Endothelial cell of umbilical vein (primary cell): ENCODE measurements around the gene XRCC4. TPM values are rescaled to one million over a fixed set of nuclear protein-coding genes. Genes with fewer than 3 reads are reported as not detected.
A peak's percentile ranks its signal among the peaks of the same experiment; 100 is the strongest.

Experiments
- BruUV-seq: library from RNA; stranded (reverse); fragments of 400-500 nt; replicated peaks from 2 replicates; lab custom pipeline; 2021; lab: Mats Ljungman, UMichigan
- CTCF ChIA-PET: fragments of 300-600, 350-600 bp; sonication (Branson Sonifier 250); formaldehyde crosslinking; loops from one replicate; lab custom pipeline; 2021; ENCODE audit warnings: antibody characterized with exemption, inconsistent platforms; lab: Charles Lee
- POLR2A ChIA-PET: fragments of 300-600, 350-600 bp; sonication (Branson Sonifier 250); formaldehyde crosslinking; loops from one replicate; lab custom pipeline; 2021; ENCODE audit warnings: antibody characterized with exemption, inconsistent platforms; lab: Charles Lee
- DNase-seq: peaks from one replicate; pipeline ENCODE4 v3.0.0-alpha.2; 2011; ENCODE audit warnings: low read depth, low spot score
- FAIRE-seq: peaks from 2 replicates; lab custom pipeline; 2011; peaks lifted over from hg19 to GRCh38; lab: Jason Lieb, UNC
- H2AFZ ChIP-seq: 2 replicates; pipeline ENCODE4 v1.6.0; 2012; ENCODE audit warnings: low read depth, low read length, control low read depth, inconsistent platforms
- H3K27ac ChIP-seq: 2 replicates; pipeline ENCODE4 v1.5.1; 2011; ENCODE audit warnings: low read depth, mild to moderate bottlenecking, control low read depth, low read length, moderate library complexity; ENCODE audit not compliant: insufficient read depth
- H3K27me3 ChIP-seq, 2 experiments: 2 replicates each; pipeline versions ENCODE4 v1.6.0 to v1.6.1; 2011; ENCODE audit warnings: low read length in 2 of 2, mixed read lengths in 1 of 2; ENCODE audit not compliant: control insufficient read depth in 2 of 2, insufficient read depth in 2 of 2
- H3K36me3 ChIP-seq, 2 experiments: 2 replicates in 1 of 2; 3 replicates in 1 of 2; pipeline ENCODE4 v1.5.1; 2011; ENCODE audit warnings: low read length in 2 of 2, mild to moderate bottlenecking in 1 of 2, moderate library complexity in 1 of 2; ENCODE audit not compliant: control insufficient read depth in 2 of 2, insufficient read depth in 2 of 2; ENCODE audit errors: extremely low read depth in 1 of 2
- H3K4me1 ChIP-seq: 3 replicates; pipeline ENCODE4 v1.5.1; 2011; ENCODE audit warnings: mild to moderate bottlenecking, low read length; ENCODE audit not compliant: control insufficient read depth, insufficient read depth; ENCODE audit errors: extremely low read depth
- H3K4me2 ChIP-seq: 2 replicates; pipeline ENCODE4 v1.6.1; 2011; ENCODE audit warnings: low read length, control low read depth, mixed read lengths; ENCODE audit not compliant: insufficient read depth
- H3K4me3 ChIP-seq, 3 experiments: fragments of 200-600 bp in 1 of 3; sonication (generic), shearing (Covaris generic) in 1 of 3; replicated peaks in 1 of 3; 2 replicates each; pipeline ENCODE4 v1.5.1; 2011 to 2016; ENCODE audit warnings: control low read depth in 3 of 3, low read length in 3 of 3, mild to moderate bottlenecking in 2 of 3, inconsistent platforms in 1 of 3, low read depth in 1 of 3, moderate library complexity in 1 of 3; ENCODE audit not compliant: insufficient read depth in 1 of 3
- H3K79me2 ChIP-seq: 2 replicates; pipeline ENCODE4 v1.6.0; 2012; ENCODE audit warnings: low read length, inconsistent platforms; ENCODE audit not compliant: control insufficient read depth, insufficient read depth
- H3K9ac ChIP-seq: replicated peaks from 2 replicates; pipeline ENCODE3; 2011; ENCODE audit warnings: low read length, control low read depth; ENCODE audit not compliant: insufficient read depth; ENCODE audit errors: extremely low read depth
- H3K9me1 ChIP-seq: replicated peaks from 3 replicates; pipeline ENCODE4 v1.6.0; 2011; ENCODE audit warnings: mild to moderate bottlenecking, low read length; ENCODE audit not compliant: control insufficient read depth, insufficient read depth; ENCODE audit errors: extremely low read depth
- H3K9me3 ChIP-seq: replicated peaks from 2 replicates; pipeline ENCODE4 v1.5.1; 2012; ENCODE audit warnings: low read length, inconsistent platforms; ENCODE audit not compliant: control insufficient read depth, insufficient read depth
- H4K20me1 ChIP-seq: replicated peaks from 2 replicates; pipeline ENCODE3; 2011; ENCODE audit warnings: mild to moderate bottlenecking, low read length; ENCODE audit not compliant: control insufficient read depth, insufficient read depth; ENCODE audit errors: extremely low read depth
- EZH2 ChIP-seq: IDR thresholded peaks from 2 replicates; pipeline ENCODE4 v1.6.1; 2012; ENCODE audit warnings: borderline replicate concordance, low read depth, mild to moderate bottlenecking, moderate library complexity, low read length, inconsistent platforms; ENCODE audit not compliant: severe bottlenecking
- FOS ChIP-seq: IDR thresholded peaks from 2 replicates; pipeline ENCODE4 v1.6.1; 2011; ENCODE audit warnings: mild to moderate bottlenecking, low read length, moderate library complexity, borderline replicate concordance; ENCODE audit not compliant: insufficient read depth
- GATA2 ChIP-seq: IDR thresholded peaks from 2 replicates; pipeline ENCODE4 v1.7.0; 2011; ENCODE audit warnings: low read depth, mild to moderate bottlenecking, moderate library complexity, mixed read lengths, low read length; ENCODE audit not compliant: insufficient read length, insufficient read depth
- JUN ChIP-seq: IDR thresholded peaks from 2 replicates; pipeline ENCODE4 v1.6.1; 2011; ENCODE audit warnings: borderline replicate concordance, low read depth; ENCODE audit not compliant: insufficient read length, insufficient read depth
- MYC ChIP-seq: IDR thresholded peaks from one replicate; pipeline ENCODE4 v1.6.1; 2011; ENCODE audit warnings: mild to moderate bottlenecking, low read depth, low read length
- POLR2A ChIP-seq: IDR thresholded peaks from 2 replicates; pipeline ENCODE4 v1.6.1; 2012; ENCODE audit warnings: low read depth, mild to moderate bottlenecking, control low read depth, low read length
- POLR2AphosphoS5 ChIP-seq: IDR thresholded peaks from 2 replicates; pipeline ENCODE4 v1.6.1; 2012; ENCODE audit warnings: low read depth, mild to moderate bottlenecking, control low read depth, low read length, moderate library complexity; ENCODE audit not compliant: insufficient read depth
- dilution Hi-C: fragments of 300-500 bp; cut with MboI; formaldehyde crosslinking; loops from one replicate; pipeline ENCODE4 v1.15.0; 2019; ENCODE audit warnings: low sequenced_read_pairs; ENCODE audit not compliant: extremely low pct_ligation_motif_present
- intact Hi-C: fragments of 100-400 bp; cut with micrococcal nuclease; formaldehyde crosslinking; loops from one replicate; pipeline ENCODE4 v1.10.0; 2022
- polyA plus RNA-seq, 4 experiments: library from polyadenylated mRNA; depleted of rRNA in 3 of 4; stranded (reverse) in 3 of 4; unstranded in 1 of 4; fragments of >200 nt; gene quantifications; 2 replicates each; pipeline versions ENCODE4 v1.2.1 to v1.2.3, GENCODE V29; 2011 to 2012; ENCODE audit warnings: missing spikeins in 1 of 4
- total RNA-seq: library from RNA; stranded (reverse); gene quantifications from 2 replicates; pipeline ENCODE4 v1.2.3, GENCODE V29; 2021
- TF ChIP-seq, protein P1 (sequence below), 2 donors: IDR thresholded peaks; 1 replicate in 1 of 2; 2 replicates in 1 of 2; pipeline ENCODE4 v1.5.1; 2011; ENCODE audit warnings: low read length in 2 of 2, mild to moderate bottlenecking in 2 of 2, moderate library complexity in 2 of 2, control low read depth in 1 of 2, inconsistent platforms in 1 of 2, low read depth in 1 of 2; ENCODE audit not compliant: insufficient read depth in 1 of 2; ENCODE audit errors: extremely low read depth in 1 of 2
- TF ChIP-seq, protein P2 (sequence below): IDR thresholded peaks from 2 replicates; pipeline ENCODE4 v1.6.1; 2011; ENCODE audit not compliant: insufficient read depth, insufficient read length

The XRCC4 gene
- total and polyA plus RNA-seq, 2 donors (not counting 3 experiments of a cell fraction or from before 2014, with no cell fraction given) = 1.3 to 7.7 TPM

DNA sequence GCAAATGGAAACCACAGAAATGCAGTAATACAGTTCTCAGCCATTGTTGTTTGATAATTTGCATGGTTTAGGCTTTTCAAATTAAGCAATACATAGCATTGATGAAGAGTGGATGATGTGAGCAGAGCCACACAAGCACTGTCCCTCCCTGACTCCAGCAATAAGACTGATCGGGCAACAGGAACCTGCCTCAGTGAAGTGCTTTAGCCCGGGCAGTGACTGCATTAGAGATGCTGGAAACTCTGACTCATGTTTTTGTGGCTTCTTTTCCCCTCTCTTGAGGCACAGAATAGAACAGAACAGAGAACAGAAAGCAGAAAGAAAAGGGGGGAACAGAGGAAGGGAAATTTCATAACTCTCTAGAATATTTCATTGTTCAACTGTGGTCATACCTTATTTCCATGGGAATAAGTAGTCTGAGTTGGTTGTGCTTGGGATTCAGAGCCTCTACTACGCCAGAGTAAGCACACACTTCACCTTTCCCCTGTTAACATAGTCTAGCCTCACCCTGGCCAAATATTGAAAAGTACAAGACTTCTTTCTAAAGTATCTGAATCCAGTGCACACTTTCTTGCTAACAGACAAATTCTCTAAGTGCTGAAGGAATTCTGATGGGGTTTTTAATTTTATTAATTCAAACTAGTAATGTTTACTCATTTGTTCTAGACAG lies 229.4 kb downstream of the XRCC4 start:
- Histone ChIP-seq H3K4me1 (no peaks in the 10 kb centered on the region), H2AFZ (no peak overlapping the region), H3K27me3 (no peaks in the 10 kb centered on the region), H3K4me2 (no peak overlapping the region), H3K9ac (no peak overlapping the region), H3K36me3 (no peaks in the 10 kb centered on the region), H3K79me2 (no peaks in the 10 kb centered on the region), H4K20me1 (no peaks in the 10 kb centered on the region), H3K27ac (no peak overlapping the region), H3K4me3 (no peak overlapping the region), H3K9me3 (no peaks in the 10 kb centered on the region), H3K9me1 (no peaks in the 10 kb centered on the region)
- no TSS peak for BruUV-seq
- TF ChIP-seq POLR2AphosphoS5 (no peak), JUN (no peak), FOS (no peak), MYC (no peak), EZH2 (no peak), POLR2A (no peak), GATA2 (no peak)
- TF ChIP-seq, protein P1, sequence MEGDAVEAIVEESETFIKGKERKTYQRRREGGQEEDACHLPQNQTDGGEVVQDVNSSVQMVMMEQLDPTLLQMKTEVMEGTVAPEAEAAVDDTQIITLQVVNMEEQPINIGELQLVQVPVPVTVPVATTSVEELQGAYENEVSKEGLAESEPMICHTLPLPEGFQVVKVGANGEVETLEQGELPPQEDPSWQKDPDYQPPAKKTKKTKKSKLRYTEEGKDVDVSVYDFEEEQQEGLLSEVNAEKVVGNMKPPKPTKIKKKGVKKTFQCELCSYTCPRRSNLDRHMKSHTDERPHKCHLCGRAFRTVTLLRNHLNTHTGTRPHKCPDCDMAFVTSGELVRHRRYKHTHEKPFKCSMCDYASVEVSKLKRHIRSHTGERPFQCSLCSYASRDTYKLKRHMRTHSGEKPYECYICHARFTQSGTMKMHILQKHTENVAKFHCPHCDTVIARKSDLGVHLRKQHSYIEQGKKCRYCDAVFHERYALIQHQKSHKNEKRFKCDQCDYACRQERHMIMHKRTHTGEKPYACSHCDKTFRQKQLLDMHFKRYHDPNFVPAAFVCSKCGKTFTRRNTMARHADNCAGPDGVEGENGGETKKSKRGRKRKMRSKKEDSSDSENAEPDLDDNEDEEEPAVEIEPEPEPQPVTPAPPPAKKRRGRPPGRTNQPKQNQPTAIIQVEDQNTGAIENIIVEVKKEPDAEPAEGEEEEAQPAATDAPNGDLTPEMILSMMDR (IDR thresholded peaks at IDR 0.05; ENCODE audit: extremely low read depth in 1 of 2, insufficient read depth in 1 of 2, low read depth in 1 of 2, low read length in 2 of 2) = no peak
- TF ChIP-seq, protein P2, sequence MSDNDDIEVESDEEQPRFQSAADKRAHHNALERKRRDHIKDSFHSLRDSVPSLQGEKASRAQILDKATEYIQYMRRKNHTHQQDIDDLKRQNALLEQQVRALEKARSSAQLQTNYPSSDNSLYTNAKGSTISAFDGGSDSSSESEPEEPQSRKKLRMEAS = no peak
- intact Hi-C loops (no loop called here), dilution Hi-C loops (no loop called here)
- FAIRE-seq (no peak), DNase-seq (peak; percentile 29)
- CTCF ChIA-PET = no interaction called here
- POLR2A ChIA-PET = no interaction called here
